Sciatic nerve (tissue), 2 donors: Measurements from ENCODE around the gene PACS1. TPM values are rescaled to one million over a fixed set of nuclear protein-coding genes. Genes with fewer than 3 reads are reported as not detected.
A peak's percentile ranks its signal among the peaks of the same experiment; 100 is the strongest.
"Not testable (repeated sequence)": the region's sequence is repeated elsewhere in the genome, so short reads cannot be mapped to it uniquely, and the experiment has no call there.

Experiments used
- ATAC-seq: fragments of 200-7000 bp; cut with Tn5 transposase; one replicate; pipeline ENCODE4 v1.9.1; 2020; ENCODE audit warnings: mild to moderate bottlenecking, moderate library complexity
- DNase-seq: peaks from one replicate; pipeline ENCODE4 v3.0.0-alpha.2; 2020; ENCODE audit warnings: low spot score
- intact Hi-C: fragments of 100-400 bp; cut with DNase I; formaldehyde crosslinking; loops from one replicate; pipeline ENCODE4 v1.14.2; 2022
- total RNA-seq: library from RNA; stranded (reverse); fragmentation: NEBNext Ultra II Directional; extraction: Animal tissue kit (Norgen Biotek cat#: 25700); gene quantifications from one replicate; pipeline ENCODE4 v1.2.1, GENCODE V29; 2021
- donor health status: DM: no; HTN: no; CAD: no.
- donor health status: DM: no; HTN: no; CAD: no.

The PACS1 gene
- total RNA-seq, 1 donor from 2014 or later, result 80.3 TPM

GRCh38 chr11:66275396-66275795 is 205.3 kb downstream of the PACS1 start:
- ATAC-seq, result no peak
- no peak for DNase-seq
- intact Hi-C loops, result no loop called here

GRCh38 chr11:66275984-66276612 is 206.0 kb downstream of the PACS1 start:
- intact Hi-C loops, result no loop called here
- DNase-seq (no peak), ATAC-seq (no peak)

- ATAC-seq, DNase-seq, intact Hi-C loops: not testable (repeated sequence)
Observed at GRCh38 chr11:66276619-66277018, 206.5 kb downstream of the PACS1 start.

- DNase-seq, intact Hi-C loops, ATAC-seq: not testable (repeated sequence)
Observed at GRCh38 chr11:66277064-66277463, 207.0 kb downstream of the PACS1 start.

GRCh38 chr11:66277471-66278362 is 207.6 kb downstream of the PACS1 start, which contains the start of gene CNIH2:
Gene CNIH2, plus strand, starts transcription at chr11:66278175. Its CDS starts 282 bp downstream, at chr11:66278457.
- intact Hi-C loops, result no loop called here
- ATAC-seq (no peak), DNase-seq (no peak)

- DNase-seq (no peak), ATAC-seq (no peak)
- intact Hi-C loops, result no loop called here
Observed at GRCh38 chr11:66278363-66279091, 208.5 kb downstream of the PACS1 start.

GRCh38 chr11:66279092-66279734 is 209.1 kb downstream of the PACS1 start:
- DNase-seq (no peak), ATAC-seq (no peak)
- intact Hi-C loops, result no loop called here

GRCh38 chr11:66280428-66280827 is 210.4 kb downstream of the PACS1 start:
- DNase-seq, result no peak
- intact Hi-C loops, result no loop called here
- ATAC-seq, result no peak

- ATAC-seq (no peak), DNase-seq (no peak)
- intact Hi-C loops, result no loop called here
Observed at GRCh38 chr11:66281001-66281400, 210.9 kb downstream of the PACS1 start.

- ATAC-seq (no peak), DNase-seq (no peak)
- intact Hi-C loops, result no loop called here
Observed at GRCh38 chr11:66281776-66282467, 211.8 kb downstream of the PACS1 start.

- DNase-seq (peak; percentile 99), ATAC-seq (peak; percentile 92)
- intact Hi-C loops, result no loop called here
Observed at GRCh38 chr11:66282468-66283455, 212.7 kb downstream of the PACS1 start.

- DNase-seq (no peak), ATAC-seq (no peak)
- intact Hi-C loops, result no loop called here
Observed at GRCh38 chr11:66283461-66284105, 213.5 kb downstream of the PACS1 start.

- DNase-seq, result no peak
- intact Hi-C loops, result no loop called here
- ATAC-seq, result no peak
Observed at GRCh38 chr11:66284526-66285078, 214.5 kb downstream of the PACS1 start.

GRCh38 chr11:66285250-66285947 is 215.3 kb downstream of the PACS1 start:
- ATAC-seq (no peak), DNase-seq (no peak)
- intact Hi-C loops, result no loop called here

GRCh38 chr11:66286699-66287098 is 216.6 kb downstream of the PACS1 start:
- ATAC-seq, result no peak
- intact Hi-C loops, result no loop called here
- DNase-seq, result no peak
